NCI-H1105 (cell line): Measurements from ENCODE around the gene CCDC17.
A peak's percentile ranks its signal among the peaks of the same experiment; 100 is the strongest.

Source experiments
- DNase-seq: peaks from one replicate; lab custom pipeline; 2025; lab: John Stamatoyannopoulos, UW

The CCDC17 gene

GRCh38 chr1:45583264-45583665 lies 40.6 kb downstream of the CCDC17 start:
- DNase-seq: peak; percentile 98

- no peak for DNase-seq
These were observed 49.7 kb downstream of the CCDC17 start for GRCh38 chr1:45574105-45574626.

- DNase-seq: no peak
These were observed 50.5 kb downstream of the CCDC17 start for GRCh38 chr1:45573231-45573804.

GRCh38 chr1:45570631-45571030 lies 53.2 kb downstream of the CCDC17 start:
- no peak for DNase-seq
